GM20431 (cell line): ENCODE results near the gene SPATA13.

Experiments
- in situ Hi-C: fragments of 300-500 bp; cut with MseI, MboI; formaldehyde crosslinking; loops from one replicate; pipeline ENCODE4 v1.15.0; 2020; ENCODE audit warnings: low sequenced_read_pairs; ENCODE audit not compliant: unreplicated experiment

Gene SPATA13

DNA sequence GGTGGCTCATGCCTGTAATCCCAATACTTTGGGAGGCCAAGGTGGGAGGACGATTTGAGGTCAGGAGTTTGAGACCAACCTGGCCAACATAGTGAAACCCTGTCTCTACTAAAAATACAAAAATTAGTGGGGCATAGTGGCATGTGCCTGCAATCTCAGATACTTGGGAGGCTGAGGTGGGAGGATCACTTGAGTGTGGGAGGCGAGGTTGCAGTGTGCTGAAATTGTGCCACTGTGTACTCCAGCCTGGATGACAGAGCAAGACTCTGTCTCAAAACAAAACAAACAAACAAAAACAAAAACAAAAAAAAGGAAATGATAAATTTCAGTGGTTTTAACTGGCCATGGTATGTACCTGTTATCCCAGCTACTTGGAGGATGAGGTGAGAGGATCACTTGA lies 56.3 kb downstream of the SPATA13 start:
- in situ Hi-C loops = loop anchor here (25.0 kb wide), 1 partner anchor 304 kb away; no protein-coding TSS in a partner anchor

DNA sequence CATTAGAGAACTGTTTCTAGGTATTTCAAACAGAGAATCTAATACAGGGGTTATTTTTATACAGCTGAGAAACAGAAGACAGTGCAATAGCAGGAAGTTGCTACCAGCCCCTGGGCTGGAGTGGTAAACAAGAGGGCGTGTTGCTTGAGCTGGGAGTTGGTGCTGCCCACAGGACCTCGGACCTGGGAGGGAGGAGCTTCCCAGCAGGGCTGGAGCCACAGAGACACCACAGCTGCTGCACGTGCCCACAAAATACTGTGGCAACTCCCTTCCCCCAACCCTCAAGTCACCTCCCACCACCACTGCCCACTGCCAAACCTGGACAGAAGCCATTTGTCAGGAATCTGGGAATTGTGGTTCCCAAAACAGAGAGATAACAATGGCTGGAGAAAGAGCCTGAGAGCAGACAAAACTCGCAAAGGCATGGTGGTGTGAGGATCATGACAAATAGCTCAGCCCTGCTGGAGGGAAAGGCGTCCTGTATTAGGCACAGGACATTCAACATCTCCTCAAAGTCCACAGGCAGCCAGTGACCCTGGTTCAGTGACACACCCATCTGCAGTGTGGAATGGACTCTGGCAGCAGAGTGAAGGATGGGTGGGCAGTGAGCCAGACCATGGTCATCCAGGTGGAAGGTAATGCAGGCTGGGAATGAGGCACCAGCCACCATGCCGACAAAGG lies 57.2 kb downstream of the SPATA13 start:
- in situ Hi-C loops = loop anchor here (25.0 kb wide), 1 partner anchor 305 kb away; no protein-coding TSS in a partner anchor

DNA sequence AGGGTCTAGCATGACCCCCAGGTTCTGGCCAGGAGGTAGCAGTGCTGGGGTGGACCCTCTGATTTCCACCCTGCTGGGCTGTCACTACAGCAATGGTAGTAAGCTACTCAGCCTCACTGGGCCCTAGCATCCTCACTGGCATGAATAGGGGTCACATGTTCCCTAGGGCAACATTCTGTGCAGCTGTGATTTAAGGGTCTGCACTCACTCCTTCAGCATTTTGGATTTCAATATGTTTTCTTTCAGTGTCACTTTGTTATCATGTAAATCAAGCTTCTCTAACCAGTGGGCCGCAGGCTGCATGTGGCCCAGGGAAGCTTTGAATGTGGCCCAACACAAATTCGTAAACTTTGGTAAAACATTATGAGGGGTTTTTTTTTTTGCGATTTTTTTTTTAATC lies 57.8 kb downstream of the SPATA13 start:
- in situ Hi-C loops = loop anchor here (25.0 kb wide), 1 partner anchor 306 kb away; no protein-coding TSS in a partner anchor

DNA sequence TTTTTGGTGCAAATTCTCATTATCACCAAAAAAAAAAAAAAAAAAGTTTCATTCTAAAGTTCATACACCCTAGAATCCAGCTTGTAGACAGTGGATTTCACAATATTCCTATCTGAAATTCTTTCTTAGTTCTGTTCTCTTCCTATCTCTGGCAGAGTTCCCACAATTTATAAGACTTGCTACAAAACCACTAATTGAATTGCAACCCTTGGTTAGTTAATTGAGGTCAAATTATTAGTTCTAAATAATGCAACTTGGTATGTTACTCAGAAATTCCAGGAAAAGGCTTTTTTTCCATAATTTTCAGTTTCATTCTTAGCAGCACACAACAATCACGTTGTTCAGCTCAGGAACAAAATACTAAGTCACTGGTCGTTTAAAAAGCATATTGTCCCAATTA lies 58.5 kb downstream of the SPATA13 start:
- in situ Hi-C loops = loop anchor here (25.0 kb wide), 1 partner anchor 307 kb away; no protein-coding TSS in a partner anchor

DNA sequence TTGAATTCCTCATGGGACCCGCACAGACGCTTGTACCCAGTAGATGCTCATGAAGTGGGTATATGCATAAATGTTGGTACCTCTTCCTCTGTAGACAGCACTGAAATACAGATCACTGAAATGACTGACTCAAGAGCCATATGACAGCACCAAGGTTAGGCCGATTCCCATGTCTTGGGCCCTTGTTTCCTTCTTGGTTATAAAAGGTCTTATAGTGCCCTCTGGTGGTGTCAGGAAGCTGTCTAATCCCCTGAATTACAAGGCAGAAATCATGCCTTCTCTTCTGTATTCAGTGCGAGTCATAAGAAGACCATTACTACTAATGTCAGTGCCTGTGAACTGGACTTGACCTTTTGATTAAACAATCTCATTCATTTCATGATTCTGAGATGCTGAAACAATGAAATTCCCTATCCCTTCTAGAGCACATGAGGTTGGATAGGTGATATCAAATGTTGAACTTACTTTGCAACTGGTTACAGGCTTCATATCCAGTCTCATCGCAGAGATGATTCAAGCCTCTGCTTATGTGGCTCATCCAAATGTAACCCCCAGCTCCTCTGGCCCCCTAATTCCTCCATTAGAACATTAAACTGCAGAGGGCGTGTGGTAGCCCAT lies 59.7 kb downstream of the SPATA13 start:
- in situ Hi-C loops = loop anchor here (10.0 to 25.0 kb wide), 2 partner anchors 175 to 308 kb away; no protein-coding TSS in a partner anchor

DNA sequence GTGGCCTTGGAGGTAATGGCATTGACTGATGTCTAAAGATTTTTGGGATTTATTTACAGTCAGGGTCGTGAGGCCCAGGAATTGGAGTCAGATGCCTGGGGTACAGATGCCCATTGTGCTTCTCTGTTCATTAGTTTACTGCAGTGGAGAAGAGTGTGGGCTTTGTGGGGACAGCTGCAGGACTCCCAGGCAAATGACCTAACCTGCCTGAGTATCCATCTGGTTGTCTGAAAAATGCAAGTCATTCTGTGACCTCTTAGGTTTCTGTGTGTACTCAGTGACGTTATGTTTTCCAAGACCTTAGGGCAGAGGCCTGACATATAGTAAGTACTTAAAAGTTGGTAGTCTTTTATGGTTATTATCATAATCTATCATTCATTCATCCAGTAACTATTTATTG lies 60.5 kb downstream of the SPATA13 start:
- in situ Hi-C loops = loop anchor here (10.0 to 25.0 kb wide), 2 partner anchors 176 to 309 kb away; no protein-coding TSS in a partner anchor

DNA sequence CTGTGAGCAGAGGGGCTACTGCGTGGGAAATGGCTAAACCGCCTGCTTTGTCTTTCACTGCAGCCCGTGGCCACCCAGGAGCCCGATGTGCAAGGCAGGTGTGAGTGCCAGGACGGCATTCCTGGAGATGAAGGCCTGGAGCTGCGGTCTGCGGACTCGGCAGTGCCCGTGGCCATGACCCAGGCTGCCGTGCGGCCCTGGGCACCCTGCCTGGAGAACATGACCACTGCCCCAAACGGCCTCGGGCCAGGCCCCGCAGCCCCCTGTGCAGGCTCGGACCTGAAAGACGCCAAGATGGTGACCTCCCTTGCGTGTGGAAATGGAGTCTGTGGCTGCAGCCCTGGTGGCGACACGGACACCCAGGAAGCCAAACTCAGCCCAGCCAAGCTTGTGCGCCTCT lies 62.2 kb downstream of the SPATA13 start:
- in situ Hi-C loops = loop anchor here (10.0 to 25.0 kb wide), 2 partner anchors 178 to 310 kb away; no protein-coding TSS in a partner anchor

DNA sequence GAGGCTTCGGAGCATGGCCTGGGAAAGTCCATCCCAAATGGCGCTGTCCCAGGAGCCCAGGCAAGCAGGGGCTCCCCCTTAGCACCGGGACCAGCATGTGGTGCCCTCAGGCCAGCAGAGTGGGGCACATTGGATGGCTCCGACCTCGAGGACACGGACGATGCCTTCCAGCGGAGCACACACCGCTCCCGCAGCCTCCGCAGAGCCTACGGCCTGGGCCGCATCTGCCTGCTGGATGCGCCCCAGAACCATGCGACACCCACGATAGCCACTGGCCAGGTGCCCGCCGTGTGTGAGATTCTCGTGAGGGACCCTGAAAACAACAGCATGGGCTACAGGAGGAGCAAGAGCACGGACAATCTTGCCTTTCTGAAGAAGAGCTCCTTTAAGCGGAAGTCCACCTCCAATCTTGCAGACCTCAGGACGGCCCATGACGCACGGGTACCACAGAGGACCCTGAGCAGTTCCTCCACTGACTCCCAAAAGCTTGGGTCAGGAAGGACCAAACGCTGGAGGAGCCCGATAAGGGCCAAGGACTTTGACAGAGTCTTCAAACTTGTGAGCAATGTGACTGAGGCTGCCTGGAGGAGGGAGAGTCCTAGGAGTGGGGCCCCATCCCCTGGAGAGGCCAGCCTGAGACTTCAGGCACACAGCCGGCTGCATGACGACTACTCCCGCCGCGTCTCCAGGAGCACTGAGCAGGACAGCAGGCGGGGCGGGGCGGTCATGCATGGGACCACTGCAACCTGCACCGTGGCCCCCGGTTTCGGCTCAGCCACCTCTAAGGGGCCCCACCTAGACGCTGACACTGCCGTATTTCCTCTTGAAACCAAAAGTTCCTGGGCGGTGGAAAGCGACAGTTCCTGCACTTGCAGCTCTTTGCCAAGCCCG lies 63.1 kb downstream of the SPATA13 start:
- in situ Hi-C loops = loop anchor here (10.0 to 25.0 kb wide), 2 partner anchors 179 to 311 kb away; no protein-coding TSS in a partner anchor

DNA sequence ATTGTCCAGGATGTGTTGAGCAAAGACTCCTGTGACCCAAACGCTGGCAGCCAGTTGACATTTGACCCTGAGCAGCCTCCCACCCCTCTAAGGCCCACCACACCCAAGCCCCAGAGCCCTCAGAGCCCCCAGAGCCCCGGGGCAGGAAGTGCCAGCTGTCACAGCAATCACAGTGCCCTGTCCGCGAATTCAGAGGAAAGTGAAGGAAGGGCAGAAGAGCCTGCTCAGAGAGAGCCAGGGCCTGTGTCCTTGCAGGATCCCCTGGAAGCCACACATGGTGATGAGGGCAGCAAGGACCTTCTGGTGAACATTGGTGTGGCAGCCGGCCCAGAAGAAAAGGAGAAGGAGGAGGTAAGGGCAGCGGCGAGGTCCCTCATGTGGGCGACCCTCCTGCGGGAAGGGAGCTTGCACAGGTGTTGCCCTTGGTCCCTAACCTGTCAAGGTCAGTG lies 63.7 kb downstream of the SPATA13 start:
- in situ Hi-C loops = loop anchor here (10.0 to 25.0 kb wide), 2 partner anchors 179 to 312 kb away; no protein-coding TSS in a partner anchor

DNA sequence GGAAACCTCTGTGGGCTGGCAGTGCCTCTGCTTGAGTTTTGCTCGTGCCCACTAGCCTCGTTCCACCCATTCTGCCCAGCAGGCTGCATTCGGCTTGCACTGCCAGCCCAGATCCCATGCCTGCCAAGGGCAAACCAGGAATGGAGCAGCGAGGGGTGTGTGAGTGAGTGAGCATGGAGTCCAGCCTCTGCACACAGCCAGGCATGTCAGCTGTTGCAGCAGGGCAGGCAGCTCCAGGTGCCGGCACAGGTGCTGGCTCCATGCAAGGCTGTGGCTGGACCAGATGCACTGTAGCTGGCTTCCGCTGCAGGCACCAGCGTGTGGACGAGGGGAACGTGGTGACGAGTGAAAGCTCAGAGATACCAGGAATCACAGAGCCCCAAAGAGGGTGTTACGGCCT lies 64.5 kb downstream of the SPATA13 start:
- in situ Hi-C loops = loop anchor here (10.0 kb wide), 1 partner anchor 180 kb away; no protein-coding TSS in a partner anchor

DNA sequence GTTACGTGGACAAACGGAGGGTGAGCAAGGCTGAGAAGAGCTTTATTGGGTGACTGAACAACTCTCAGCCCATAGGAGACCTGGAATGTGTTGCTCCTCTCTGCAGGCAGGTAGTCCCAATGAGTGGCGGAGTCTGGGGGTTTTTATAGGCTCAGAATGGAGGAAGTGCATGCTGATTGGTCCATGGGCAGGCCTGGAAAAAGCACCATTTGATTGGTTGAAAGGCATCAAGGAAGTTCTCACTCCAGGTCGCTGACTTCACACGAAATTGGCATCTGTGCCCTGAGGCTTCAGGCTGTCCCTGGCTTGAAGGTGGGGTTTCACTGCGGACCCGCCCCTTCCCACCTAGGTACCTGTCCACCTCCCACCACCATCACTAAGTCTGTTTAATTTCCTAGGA lies 65.4 kb downstream of the SPATA13 start:
- in situ Hi-C loops = loop anchor here (10.0 kb wide), 1 partner anchor 181 kb away; no protein-coding TSS in a partner anchor

DNA sequence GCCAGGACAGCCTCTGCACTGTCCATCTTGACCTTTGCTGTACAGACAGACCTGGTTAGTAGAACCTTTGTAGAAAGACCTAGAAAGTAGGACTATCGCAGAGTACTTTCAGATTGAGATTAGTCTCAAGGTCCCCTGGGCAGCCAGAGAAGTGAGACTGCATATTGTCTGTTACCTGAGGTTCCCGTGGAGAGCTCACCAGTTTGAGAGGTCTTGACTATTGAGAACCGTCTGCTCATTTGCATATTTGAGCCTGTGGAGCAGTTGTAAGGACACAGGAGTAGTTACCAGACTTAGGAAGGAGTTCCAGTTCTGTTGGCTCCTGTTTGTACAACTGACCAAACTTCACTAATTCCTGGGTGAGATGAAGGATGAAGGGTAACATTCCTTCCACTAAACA lies 66.2 kb downstream of the SPATA13 start:
- in situ Hi-C loops = loop anchor here (10.0 kb wide), 1 partner anchor 182 kb away; no protein-coding TSS in a partner anchor

DNA sequence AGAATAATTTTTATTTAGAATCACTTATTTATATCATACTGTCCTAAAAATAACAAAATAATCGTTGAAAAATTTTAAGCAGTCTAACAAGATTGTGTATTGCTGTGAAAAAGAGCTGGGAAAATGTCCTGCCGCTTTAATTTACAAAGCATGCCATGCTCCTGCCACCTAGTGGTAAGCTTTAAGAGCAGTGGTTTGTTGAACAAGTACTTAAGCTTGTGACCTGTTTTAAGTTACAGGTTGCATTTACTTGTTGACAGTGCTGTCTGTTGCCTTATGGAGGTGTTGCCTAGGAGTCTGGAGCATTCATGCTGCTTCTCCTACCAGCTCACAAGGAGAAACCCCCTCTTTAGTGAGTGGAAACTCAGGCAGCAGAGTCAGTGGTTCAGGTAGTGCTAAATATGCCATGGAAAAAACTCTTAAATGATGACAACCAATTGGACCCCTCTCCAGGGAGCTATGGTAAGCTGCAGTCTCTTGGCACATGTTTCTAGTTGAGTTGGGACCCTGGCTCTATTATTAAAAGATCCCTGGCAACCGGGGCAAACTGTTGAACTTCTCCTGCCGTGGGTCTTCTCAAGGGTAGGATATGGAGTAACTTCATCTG lies 68.4 kb downstream of the SPATA13 start:
- in situ Hi-C loops = loop anchor here (10.0 kb wide), 1 partner anchor 184 kb away; no protein-coding TSS in a partner anchor

DNA sequence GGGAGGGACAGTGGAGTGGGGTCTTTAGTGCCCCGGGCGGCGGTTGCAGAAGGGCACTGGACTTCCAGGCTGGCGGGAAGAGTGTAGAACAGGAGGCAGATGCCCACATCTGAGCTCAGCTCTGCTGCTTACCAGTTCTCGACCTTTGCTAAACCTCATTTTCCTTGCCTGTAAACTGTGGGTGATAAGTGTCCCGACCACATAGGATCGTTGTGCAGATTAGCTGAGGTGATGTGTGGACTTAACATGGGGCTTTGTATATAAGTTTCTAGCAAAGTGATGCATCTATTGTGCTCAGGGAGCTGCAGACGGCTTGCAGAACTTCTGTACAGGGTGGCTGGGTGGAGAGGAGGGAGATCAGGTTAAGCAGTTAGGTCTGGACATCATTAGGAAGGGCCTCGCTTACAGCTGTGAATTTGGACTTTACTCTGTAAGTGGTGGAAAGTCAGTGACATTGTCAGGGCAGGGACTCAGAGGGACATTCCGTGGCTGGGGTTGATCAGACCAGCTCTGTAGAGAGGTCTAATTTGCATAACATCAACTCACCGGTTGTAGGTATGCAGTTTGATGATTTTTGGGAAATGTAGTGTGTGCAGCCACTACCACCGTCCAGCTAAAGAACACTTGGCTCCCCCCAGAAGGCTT lies 70.0 kb downstream of the SPATA13 start:
- in situ Hi-C loops = no loop called here

DNA sequence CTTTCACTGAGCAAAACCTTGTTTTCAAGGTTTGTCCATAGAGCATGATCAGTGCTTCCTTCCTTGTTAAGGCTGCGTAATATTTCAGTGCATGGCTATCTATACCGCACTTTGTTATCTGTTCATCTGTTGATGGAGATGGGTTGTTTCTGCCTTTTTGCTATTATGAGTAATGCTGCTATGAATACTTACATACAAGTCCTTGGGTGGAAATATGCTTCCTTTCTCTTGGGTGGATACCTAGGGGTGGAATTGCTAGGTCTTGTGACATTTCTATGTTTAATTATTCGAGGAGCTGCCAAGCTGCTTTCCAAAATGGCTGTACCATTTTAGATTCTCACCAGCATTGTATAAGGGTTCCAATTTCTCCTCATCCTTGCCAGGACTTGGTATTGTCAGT lies 70.9 kb downstream of the SPATA13 start:
- in situ Hi-C loops = no loop called here

DNA sequence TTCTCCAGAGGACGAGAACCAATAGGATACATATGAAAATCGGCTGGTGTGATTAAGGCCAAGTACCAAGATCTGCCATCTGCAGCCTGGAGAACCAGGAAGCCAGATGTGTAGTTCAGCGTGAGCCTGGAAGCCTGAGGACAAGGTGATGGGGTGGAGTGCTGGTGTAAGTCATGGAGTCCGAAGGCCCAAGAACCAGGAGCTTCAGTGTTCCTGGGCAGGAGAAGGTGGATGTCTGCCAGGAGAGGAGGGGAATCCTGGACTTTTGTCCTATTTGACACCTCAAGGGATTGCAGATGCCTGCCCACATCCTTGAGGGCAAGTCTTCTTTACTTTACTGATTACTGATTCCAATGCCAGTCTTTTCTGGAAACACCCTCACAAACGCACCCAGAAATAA lies 71.5 kb downstream of the SPATA13 start:
- in situ Hi-C loops = no loop called here

DNA sequence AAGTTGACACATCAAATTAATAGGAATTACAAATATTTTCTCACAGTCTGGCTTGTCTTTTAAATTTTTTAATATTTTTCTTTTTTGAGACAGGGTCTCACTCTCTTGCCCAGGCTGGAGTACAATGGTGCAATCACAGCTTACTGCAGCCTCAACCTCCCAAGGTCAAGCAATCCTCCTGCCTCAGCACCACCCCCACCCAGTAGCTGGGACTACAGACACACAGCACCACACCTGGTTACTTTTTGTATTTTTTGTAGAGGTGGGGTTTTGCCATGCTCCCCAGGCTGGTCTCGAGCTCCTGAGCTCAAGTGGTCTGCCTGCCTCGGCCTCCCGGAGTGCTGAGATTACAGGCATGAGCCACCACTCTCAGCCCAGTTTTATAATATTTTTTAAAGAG lies 72.0 kb downstream of the SPATA13 start:
- in situ Hi-C loops = no loop called here

DNA sequence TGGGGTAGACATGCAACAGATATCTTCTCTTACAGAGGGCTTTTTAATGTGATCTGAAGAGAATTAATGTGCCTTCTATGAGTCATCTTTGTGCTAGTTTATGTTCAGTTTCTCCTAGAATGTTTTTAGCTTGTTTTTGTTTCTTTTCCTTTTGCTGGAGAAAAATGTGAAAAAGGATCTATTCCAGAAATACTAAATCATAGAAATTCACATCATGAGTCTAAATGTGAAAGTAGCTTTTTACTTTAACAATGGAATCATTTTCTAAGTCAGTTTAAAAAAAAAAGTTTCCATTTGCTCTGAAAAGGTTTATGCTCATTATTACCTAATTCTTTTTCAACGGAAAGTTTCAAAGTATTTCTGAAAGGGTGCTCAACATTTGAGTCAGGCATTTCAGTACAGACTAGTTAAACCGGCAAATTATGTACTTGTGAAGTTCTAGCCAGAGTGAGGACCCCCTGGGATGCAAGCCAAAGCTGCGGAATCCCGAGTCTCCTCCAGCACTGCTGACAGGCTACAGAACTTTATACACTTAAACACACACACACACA lies 72.9 kb downstream of the SPATA13 start:
- in situ Hi-C loops = no loop called here
